ENCODE measurements around the gene CPT1A. TPM values are rescaled to one million over a fixed set of nuclear protein-coding genes. Genes with fewer than 3 reads are reported as not detected.
A peak's percentile ranks its signal among the peaks of the same experiment; 100 is the strongest.

The CPT1A gene
- polyA plus RNA-seq, 1 donor (not counting 4 experiments of a cell fraction or from before 2014, with no cell fraction given) = 12.9 TPM

DNA sequence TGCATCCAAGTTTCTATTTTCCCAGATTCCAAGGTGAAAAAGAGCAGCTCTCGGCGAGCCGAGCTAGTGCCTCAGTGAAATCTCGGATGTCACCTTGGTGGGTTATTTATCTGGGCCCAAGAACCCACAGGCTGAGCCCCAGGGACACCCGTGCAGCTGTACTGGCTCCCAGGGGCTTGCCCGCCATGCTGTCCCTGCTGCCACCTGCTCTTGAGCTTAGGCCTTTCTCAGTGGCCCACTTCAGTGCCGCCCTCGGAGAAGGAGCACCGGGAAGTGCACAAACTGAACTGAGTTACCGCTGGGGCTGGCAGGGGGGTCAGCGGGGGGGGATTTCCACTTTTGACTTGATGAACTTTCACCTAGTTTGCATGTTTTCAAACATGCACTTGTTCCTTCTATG, 27.9 kb downstream of the CPT1A start:
- H3K4me2 ChIP-seq (ENCODE audit: control insufficient read depth, extremely low read depth, insufficient read depth, low read depth, low read length) = no peak overlapping the region
- H3K79me2 ChIP-seq (ENCODE audit: control insufficient read depth, insufficient read depth, low read length) = peaks cover 2% of the 10 kb centered on the region
- peaks cover 13% of the 10 kb centered on the region for H3K4me1 ChIP-seq (ENCODE audit: control insufficient read depth, extremely low read depth, insufficient read depth, low read length)
- no peaks in the 10 kb centered on the region for H4K20me1 ChIP-seq (ENCODE audit: control insufficient read depth, extremely low read depth, insufficient read depth, low read length)
- FAIRE-seq (no peak), DNase-seq (ENCODE audit: low read depth, low spot score) (no peak)
- no peak overlapping the region for H2AFZ ChIP-seq (ENCODE audit: control insufficient read depth, low read length)
- H3K9ac ChIP-seq (ENCODE audit: control insufficient read depth, extremely low read depth, insufficient read depth, low read length) = no peak overlapping the region
- peaks cover 0 to 6% of the 10 kb centered on the region in 2 experiments for H3K36me3 ChIP-seq (ENCODE audit: control insufficient read depth in 2 of 2, extremely low read depth in 1 of 2, insufficient read depth in 2 of 2, low read length in 2 of 2)
- dilution Hi-C loops (cut with MboI; ENCODE audit: extremely low pct_ligation_motif_present, low sequenced_read_pairs) = no loop called here
- TF ChIP-seq, protein P1, sequence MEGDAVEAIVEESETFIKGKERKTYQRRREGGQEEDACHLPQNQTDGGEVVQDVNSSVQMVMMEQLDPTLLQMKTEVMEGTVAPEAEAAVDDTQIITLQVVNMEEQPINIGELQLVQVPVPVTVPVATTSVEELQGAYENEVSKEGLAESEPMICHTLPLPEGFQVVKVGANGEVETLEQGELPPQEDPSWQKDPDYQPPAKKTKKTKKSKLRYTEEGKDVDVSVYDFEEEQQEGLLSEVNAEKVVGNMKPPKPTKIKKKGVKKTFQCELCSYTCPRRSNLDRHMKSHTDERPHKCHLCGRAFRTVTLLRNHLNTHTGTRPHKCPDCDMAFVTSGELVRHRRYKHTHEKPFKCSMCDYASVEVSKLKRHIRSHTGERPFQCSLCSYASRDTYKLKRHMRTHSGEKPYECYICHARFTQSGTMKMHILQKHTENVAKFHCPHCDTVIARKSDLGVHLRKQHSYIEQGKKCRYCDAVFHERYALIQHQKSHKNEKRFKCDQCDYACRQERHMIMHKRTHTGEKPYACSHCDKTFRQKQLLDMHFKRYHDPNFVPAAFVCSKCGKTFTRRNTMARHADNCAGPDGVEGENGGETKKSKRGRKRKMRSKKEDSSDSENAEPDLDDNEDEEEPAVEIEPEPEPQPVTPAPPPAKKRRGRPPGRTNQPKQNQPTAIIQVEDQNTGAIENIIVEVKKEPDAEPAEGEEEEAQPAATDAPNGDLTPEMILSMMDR (optimal IDR thresholded peaks at IDR 0.05 in 1 of 3, IDR thresholded peaks at IDR 0.05 in 1 of 3, conservative IDR thresholded peaks at IDR 0.05 in 1 of 3; ENCODE audit: extremely low read depth in 1 of 3, insufficient read depth in 2 of 3, low read length in 3 of 3) = no peak
- TF ChIP-seq EZH2 (IDR thresholded peaks at IDR 0.05; ENCODE audit: low read length) = no peak
- H3K27me3 ChIP-seq (ENCODE audit: control insufficient read depth, extremely low read depth, insufficient read depth, low read length) = no peaks in the 10 kb centered on the region
- no peaks in the 10 kb centered on the region for H3K9me1 ChIP-seq (ENCODE audit: control insufficient read depth, extremely low read depth, insufficient read depth, low read length)
- H3K27ac ChIP-seq (ENCODE audit: control insufficient read depth, insufficient read depth, low read length) = no peak overlapping the region
- no peaks in the 10 kb centered on the region for H3K9me3 ChIP-seq (ENCODE audit: control insufficient read depth, low read depth, low read length)
- H3K4me3 ChIP-seq (ENCODE audit: control insufficient read depth in 2 of 3, extremely low read depth in 1 of 3, insufficient read depth in 2 of 3, low read depth in 1 of 3, low read length in 3 of 3) = no peak overlapping the region

DNA sequence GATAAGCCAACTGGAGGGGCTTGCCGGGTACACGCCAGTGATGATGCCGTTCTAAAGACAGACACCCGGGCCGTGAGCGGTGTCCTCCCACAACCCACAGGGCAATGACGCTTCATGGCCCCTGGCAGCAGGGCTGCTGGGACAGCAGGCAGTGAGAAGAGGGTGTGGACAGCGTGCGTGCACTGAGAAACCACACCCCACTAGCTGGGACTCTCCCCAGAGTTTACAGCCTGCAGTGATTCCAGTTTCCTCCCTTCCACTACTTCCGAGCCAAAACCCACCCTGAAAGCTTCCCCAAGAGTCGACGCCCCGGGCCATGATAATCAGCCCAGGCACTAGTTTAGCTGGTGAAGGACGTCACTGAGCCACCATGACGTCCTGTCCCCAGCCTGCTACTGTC, 29.2 kb downstream of the CPT1A start:
- Histone ChIP-seq H4K20me1 (ENCODE audit: control insufficient read depth, extremely low read depth, insufficient read depth, low read length) (no peaks in the 10 kb centered on the region), H3K36me3 (ENCODE audit: control insufficient read depth in 2 of 2, extremely low read depth in 1 of 2, insufficient read depth in 2 of 2, low read length in 2 of 2) (peaks cover 0 to 7% of the 10 kb centered on the region in 2 experiments), H3K27ac (ENCODE audit: control insufficient read depth, insufficient read depth, low read length) (no peak overlapping the region), H3K9me3 (ENCODE audit: control insufficient read depth, low read depth, low read length) (no peaks in the 10 kb centered on the region), H3K9me1 (ENCODE audit: control insufficient read depth, extremely low read depth, insufficient read depth, low read length) (no peaks in the 10 kb centered on the region), H3K4me3 (ENCODE audit: control insufficient read depth in 2 of 3, extremely low read depth in 1 of 3, insufficient read depth in 2 of 3, low read depth in 1 of 3, low read length in 3 of 3) (peak overlapping the region in 1 of 3 experiments; percentile 7), H2AFZ (ENCODE audit: control insufficient read depth, low read length) (peak overlapping the region; percentile 21), H3K4me1 (ENCODE audit: control insufficient read depth, extremely low read depth, insufficient read depth, low read length) (peaks cover 6% of the 10 kb centered on the region), H3K79me2 (ENCODE audit: control insufficient read depth, insufficient read depth, low read length) (peaks cover 2% of the 10 kb centered on the region), H3K4me2 (ENCODE audit: control insufficient read depth, extremely low read depth, insufficient read depth, low read depth, low read length) (peak overlapping the region; percentile 49), H3K9ac (ENCODE audit: control insufficient read depth, extremely low read depth, insufficient read depth, low read length) (peak overlapping the region; percentile 3), H3K27me3 (ENCODE audit: control insufficient read depth, extremely low read depth, insufficient read depth, low read length) (no peaks in the 10 kb centered on the region)
- no peak for TF ChIP-seq EZH2 (IDR thresholded peaks at IDR 0.05; ENCODE audit: low read length)
- TF ChIP-seq, protein P1 (optimal IDR thresholded peaks at IDR 0.05 in 1 of 3, IDR thresholded peaks at IDR 0.05 in 1 of 3, conservative IDR thresholded peaks at IDR 0.05 in 1 of 3; ENCODE audit: extremely low read depth in 1 of 3, insufficient read depth in 2 of 3, low read length in 3 of 3) = no peak
- dilution Hi-C loops (cut with MboI; ENCODE audit: extremely low pct_ligation_motif_present, low sequenced_read_pairs) = no loop called here
- FAIRE-seq = no peak
- peak; percentile 1 for DNase-seq (ENCODE audit: low read depth, low spot score)
